Measurements from ENCODE around the gene UCK2. TPM values are rescaled to one million over a fixed set of nuclear protein-coding genes. Genes with fewer than 3 reads are reported as not detected.
A peak's percentile ranks its signal among the peaks of the same experiment; 100 is the strongest.

Gene UCK2
- polyA plus RNA-seq, 2 donors: 18.8 to 25.4 TPM

GRCh38 chr1:165892935-165893334 is 65.5 kb downstream of the UCK2 start:
- Histone ChIP-seq H3K4me3 (ENCODE audit: low read depth in 1 of 2, low read length in 2 of 2) (no peak overlapping the region), H3K27ac (ENCODE audit: low read depth in 2 of 2, low read length in 1 of 2) (no peak overlapping the region), H3K36me3 (ENCODE audit: control insufficient read depth in 2 of 2, insufficient read depth in 2 of 2, low read length in 1 of 2) (peaks cover 11 to 12% of the 10 kb centered on the region in 2 donors), H3K4me1 (ENCODE audit: control insufficient read depth in 2 of 2, insufficient read depth in 2 of 2, low read length in 1 of 2) (peaks cover 0 to 8% of the 10 kb centered on the region in 2 donors), H3K27me3 (ENCODE audit: control insufficient read depth in 1 of 2, insufficient read depth in 2 of 2, low read length in 2 of 2) (no peaks in the 10 kb centered on the region), H3K9me3 (ENCODE audit: control insufficient read depth in 2 of 2, insufficient read depth in 1 of 2, low read depth in 1 of 2, low read length in 1 of 2) (no peaks in the 10 kb centered on the region)
- WGBS, 2 donors: 80 to 88% methylated on average over 4 of the region's 4 CpGs

- Histone ChIP-seq H3K4me1 (ENCODE audit: control insufficient read depth in 2 of 2, insufficient read depth in 2 of 2, low read length in 1 of 2) (peaks cover 0 to 10% of the 10 kb centered on the region in 2 donors), H3K9me3 (ENCODE audit: control insufficient read depth in 2 of 2, insufficient read depth in 1 of 2, low read depth in 1 of 2, low read length in 1 of 2) (no peaks in the 10 kb centered on the region), H3K27me3 (ENCODE audit: control insufficient read depth in 1 of 2, insufficient read depth in 2 of 2, low read length in 2 of 2) (no peaks in the 10 kb centered on the region), H3K4me3 (ENCODE audit: low read depth in 1 of 2, low read length in 2 of 2) (no peak overlapping the region), H3K36me3 (ENCODE audit: control insufficient read depth in 2 of 2, insufficient read depth in 2 of 2, low read length in 1 of 2) (peaks cover 11 to 14% of the 10 kb centered on the region in 2 donors), H3K27ac (ENCODE audit: low read depth in 2 of 2, low read length in 1 of 2) (no peak overlapping the region)
- 87 to 90% methylated on average over 2 of the region's 2 CpGs for WGBS, 2 donors
Observed at GRCh38 chr1:165893507-165893906, 66.1 kb downstream of the UCK2 start.

- no peaks in the 10 kb centered on the region for H3K9me3 ChIP-seq (ENCODE audit: control insufficient read depth in 2 of 2, insufficient read depth in 1 of 2, low read depth in 1 of 2, low read length in 1 of 2)
- peaks cover 11 to 15% of the 10 kb centered on the region in 2 donors for H3K36me3 ChIP-seq (ENCODE audit: control insufficient read depth in 2 of 2, insufficient read depth in 2 of 2, low read length in 1 of 2)
- H3K27ac ChIP-seq (ENCODE audit: low read depth in 2 of 2, low read length in 1 of 2): no peak overlapping the region
- 75 to 83% methylated on average over 4 of the region's 4 CpGs for WGBS, 2 donors
- H3K27me3 ChIP-seq (ENCODE audit: control insufficient read depth in 1 of 2, insufficient read depth in 2 of 2, low read length in 2 of 2): no peaks in the 10 kb centered on the region
- H3K4me3 ChIP-seq (ENCODE audit: low read depth in 1 of 2, low read length in 2 of 2): no peak overlapping the region
- peaks cover 0 to 10% of the 10 kb centered on the region in 2 donors for H3K4me1 ChIP-seq (ENCODE audit: control insufficient read depth in 2 of 2, insufficient read depth in 2 of 2, low read length in 1 of 2)
Observed at GRCh38 chr1:165894591-165894990, 67.2 kb downstream of the UCK2 start.

- Histone ChIP-seq H3K36me3 (ENCODE audit: control insufficient read depth in 2 of 2, insufficient read depth in 2 of 2, low read length in 1 of 2) (peaks cover 11 to 15% of the 10 kb centered on the region in 2 donors), H3K4me1 (ENCODE audit: control insufficient read depth in 2 of 2, insufficient read depth in 2 of 2, low read length in 1 of 2) (peaks cover 0 to 13% of the 10 kb centered on the region in 2 donors), H3K9me3 (ENCODE audit: control insufficient read depth in 2 of 2, insufficient read depth in 1 of 2, low read depth in 1 of 2, low read length in 1 of 2) (no peaks in the 10 kb centered on the region), H3K27me3 (ENCODE audit: control insufficient read depth in 1 of 2, insufficient read depth in 2 of 2, low read length in 2 of 2) (no peaks in the 10 kb centered on the region), H3K4me3 (ENCODE audit: low read depth in 1 of 2, low read length in 2 of 2) (no peak overlapping the region), H3K27ac (ENCODE audit: low read depth in 2 of 2, low read length in 1 of 2) (no peak overlapping the region)
- WGBS, 2 donors: 71 to 73% methylated on average over 5 of the region's 5 CpGs
Observed at GRCh38 chr1:165895451-165895871, 68.0 kb downstream of the UCK2 start.

- Histone ChIP-seq H3K36me3 (ENCODE audit: control insufficient read depth in 2 of 2, insufficient read depth in 2 of 2, low read length in 1 of 2) (peaks cover 11 to 15% of the 10 kb centered on the region in 2 donors), H3K27ac (ENCODE audit: low read depth in 2 of 2, low read length in 1 of 2) (peak overlapping the region in 1 of 2 donors; percentile 3), H3K27me3 (ENCODE audit: control insufficient read depth in 1 of 2, insufficient read depth in 2 of 2, low read length in 2 of 2) (no peaks in the 10 kb centered on the region), H3K4me3 (ENCODE audit: low read depth in 1 of 2, low read length in 2 of 2) (no peak overlapping the region), H3K9me3 (ENCODE audit: control insufficient read depth in 2 of 2, insufficient read depth in 1 of 2, low read depth in 1 of 2, low read length in 1 of 2) (no peaks in the 10 kb centered on the region), H3K4me1 (ENCODE audit: control insufficient read depth in 2 of 2, insufficient read depth in 2 of 2, low read length in 1 of 2) (peaks cover 0 to 14% of the 10 kb centered on the region in 2 donors)
- 78 to 84% methylated on average over 10 of the region's 10 CpGs for WGBS, 2 donors
Observed at GRCh38 chr1:165896277-165896676, 68.9 kb downstream of the UCK2 start.

- WGBS, 2 donors: 79 to 83% methylated on average over 12 of the region's 12 CpGs
- peaks cover 2 to 14% of the 10 kb centered on the region in 2 donors for H3K4me1 ChIP-seq (ENCODE audit: control insufficient read depth in 2 of 2, insufficient read depth in 2 of 2, low read length in 1 of 2)
- no peak overlapping the region for H3K4me3 ChIP-seq (ENCODE audit: low read depth in 1 of 2, low read length in 2 of 2)
- no peaks in the 10 kb centered on the region for H3K27me3 ChIP-seq (ENCODE audit: control insufficient read depth in 1 of 2, insufficient read depth in 2 of 2, low read length in 2 of 2)
- no peak overlapping the region for H3K27ac ChIP-seq (ENCODE audit: low read depth in 2 of 2, low read length in 1 of 2)
- peaks cover 7 to 15% of the 10 kb centered on the region in 2 donors for H3K36me3 ChIP-seq (ENCODE audit: control insufficient read depth in 2 of 2, insufficient read depth in 2 of 2, low read length in 1 of 2)
- H3K9me3 ChIP-seq (ENCODE audit: control insufficient read depth in 2 of 2, insufficient read depth in 1 of 2, low read depth in 1 of 2, low read length in 1 of 2): no peaks in the 10 kb centered on the region
Observed at GRCh38 chr1:165897326-165898303, 70.2 kb downstream of the UCK2 start.

GRCh38 chr1:165898837-165899236 is 71.4 kb downstream of the UCK2 start:
- Histone ChIP-seq H3K4me1 (ENCODE audit: control insufficient read depth in 2 of 2, insufficient read depth in 2 of 2, low read length in 1 of 2) (peaks cover 3 to 20% of the 10 kb centered on the region in 2 donors), H3K36me3 (ENCODE audit: control insufficient read depth in 2 of 2, insufficient read depth in 2 of 2, low read length in 1 of 2) (peaks cover 7 to 15% of the 10 kb centered on the region in 2 donors), H3K27ac (ENCODE audit: low read depth in 2 of 2, low read length in 1 of 2) (peak overlapping the region; percentile 33 to 48), H3K9me3 (ENCODE audit: control insufficient read depth in 2 of 2, insufficient read depth in 1 of 2, low read depth in 1 of 2, low read length in 1 of 2) (no peaks in the 10 kb centered on the region), H3K4me3 (ENCODE audit: low read depth in 1 of 2, low read length in 2 of 2) (no peak overlapping the region), H3K27me3 (ENCODE audit: control insufficient read depth in 1 of 2, insufficient read depth in 2 of 2, low read length in 2 of 2) (no peaks in the 10 kb centered on the region)
- WGBS, 2 donors: 32 to 43% methylated on average over 3 of the region's 3 CpGs

- peak overlapping the region; percentile 48 to 65 for H3K27ac ChIP-seq (ENCODE audit: low read depth in 2 of 2, low read length in 1 of 2)
- 47 to 48% methylated on average over 4 of the region's 4 CpGs for WGBS, 2 donors
- no peaks in the 10 kb centered on the region for H3K27me3 ChIP-seq (ENCODE audit: control insufficient read depth in 1 of 2, insufficient read depth in 2 of 2, low read length in 2 of 2)
- H3K4me3 ChIP-seq (ENCODE audit: low read depth in 1 of 2, low read length in 2 of 2): no peak overlapping the region
- H3K9me3 ChIP-seq (ENCODE audit: control insufficient read depth in 2 of 2, insufficient read depth in 1 of 2, low read depth in 1 of 2, low read length in 1 of 2): no peaks in the 10 kb centered on the region
- peaks cover 3 to 20% of the 10 kb centered on the region in 2 donors for H3K4me1 ChIP-seq (ENCODE audit: control insufficient read depth in 2 of 2, insufficient read depth in 2 of 2, low read length in 1 of 2)
- H3K36me3 ChIP-seq (ENCODE audit: control insufficient read depth in 2 of 2, insufficient read depth in 2 of 2, low read length in 1 of 2): peaks cover 7 to 15% of the 10 kb centered on the region in 2 donors
Observed at GRCh38 chr1:165899461-165899941, 72.1 kb downstream of the UCK2 start.

- Histone ChIP-seq H3K27me3 (ENCODE audit: control insufficient read depth in 1 of 2, insufficient read depth in 2 of 2, low read length in 2 of 2) (no peaks in the 10 kb centered on the region), H3K36me3 (ENCODE audit: control insufficient read depth in 2 of 2, insufficient read depth in 2 of 2, low read length in 1 of 2) (peaks cover 4 to 16% of the 10 kb centered on the region in 2 donors), H3K9me3 (ENCODE audit: control insufficient read depth in 2 of 2, insufficient read depth in 1 of 2, low read depth in 1 of 2, low read length in 1 of 2) (no peaks in the 10 kb centered on the region), H3K27ac (ENCODE audit: low read depth in 2 of 2, low read length in 1 of 2) (peak overlapping the region; percentile 24 to 79), H3K4me3 (ENCODE audit: low read depth in 1 of 2, low read length in 2 of 2) (no peak overlapping the region), H3K4me1 (ENCODE audit: control insufficient read depth in 2 of 2, insufficient read depth in 2 of 2, low read length in 1 of 2) (peaks cover 3 to 20% of the 10 kb centered on the region in 2 donors)
- 31 to 41% methylated on average over 22 of the region's 22 CpGs for WGBS, 2 donors
Observed at GRCh38 chr1:165900576-165901380, 73.4 kb downstream of the UCK2 start.

Data from esophagus (tissue), 2 donors.